Brain microvascular endothelial cell (primary cell): ENCODE results near the gene ZBTB4.

Experiments
- DNase-seq: peaks from one replicate; pipeline ENCODE4 v3.0.0-alpha.2; 2020
- H3K27ac ChIP-seq: fragments of 250-450 bp; sonication (Bioruptor Pico); 2 replicates; pipeline ENCODE4 v1.5.1; 2020; ENCODE audit warnings: mild to moderate bottlenecking, moderate library complexity
- H3K27me3 ChIP-seq: fragments of 250-450 bp; sonication (Bioruptor Pico); replicated peaks from 2 replicates; pipeline ENCODE4 v1.5.1; 2020; ENCODE audit warnings: mild to moderate bottlenecking
- H3K36me3 ChIP-seq: fragments of 250-450 bp; sonication (Bioruptor Pico); replicated peaks from 2 replicates; pipeline ENCODE4 v1.5.1; 2020; ENCODE audit warnings: mild to moderate bottlenecking
- H3K4me3 ChIP-seq: 2 replicates; pipeline ENCODE4 v1.5.1; 2011; ENCODE audit warnings: low read depth, mild to moderate bottlenecking, control low read depth, low read length, moderate library complexity
- CTCF ChIP-seq: IDR thresholded peaks from 2 replicates; pipeline ENCODE4 v1.5.1; 2011; ENCODE audit warnings: low read depth, mild to moderate bottlenecking, moderate library complexity, low read length, control low read depth, inconsistent platforms; ENCODE audit errors: missing control alignments
- in situ Hi-C: cut with HindIII; loops from 2 replicates; pipeline ENCODE4 v1.10.0; 2017; ENCODE audit warnings: low sequenced_read_pairs, low pct_ligation_motif_present

The ZBTB4 gene

DNA sequence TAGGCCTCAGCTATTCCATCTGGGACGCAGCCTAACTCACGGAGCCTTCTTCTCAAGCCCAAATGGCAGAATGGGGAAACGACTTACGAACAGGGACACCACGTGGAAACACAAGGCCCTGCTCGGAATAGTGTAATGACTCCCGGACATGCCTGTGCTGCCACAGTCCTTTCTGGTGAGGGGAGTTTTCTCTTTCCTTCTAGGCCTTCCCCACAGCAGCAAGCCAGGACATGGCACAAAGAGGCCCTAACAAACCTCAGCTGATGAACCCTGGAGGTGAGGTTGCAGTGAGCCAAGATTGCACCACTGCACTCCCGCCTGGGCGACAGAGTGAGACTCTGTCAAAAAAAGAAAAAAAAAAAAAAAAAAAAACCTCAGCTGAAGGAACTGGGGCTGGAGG is 15.3 kb downstream of the ZBTB4 start:
- TF ChIP-seq CTCF = no peak
- H3K27me3 ChIP-seq = no peaks in the 10 kb centered on the region
- peaks cover 21% of the 10 kb centered on the region for H3K36me3 ChIP-seq
- no peak for DNase-seq
- in situ Hi-C loops = no loop called here
- no peak overlapping the region for H3K4me3 ChIP-seq
- no peak overlapping the region for H3K27ac ChIP-seq

GRCh38 chr17:7463372-7463846 is 16.0 kb downstream of the ZBTB4 start:
- H3K4me3 ChIP-seq = no peak overlapping the region
- in situ Hi-C loops = no loop called here
- H3K27ac ChIP-seq = no peak overlapping the region
- H3K27me3 ChIP-seq = no peaks in the 10 kb centered on the region
- no peak for TF ChIP-seq CTCF
- no peak for DNase-seq
- H3K36me3 ChIP-seq = peaks cover 21% of the 10 kb centered on the region

GRCh38 chr17:7462474-7463371 is 16.7 kb downstream of the ZBTB4 start:
- Histone ChIP-seq H3K36me3 (peaks cover 21% of the 10 kb centered on the region), H3K4me3 (no peak overlapping the region), H3K27me3 (no peaks in the 10 kb centered on the region), H3K27ac (no peak overlapping the region)
- DNase-seq = no peak
- in situ Hi-C loops = no loop called here
- no peak for TF ChIP-seq CTCF

DNA sequence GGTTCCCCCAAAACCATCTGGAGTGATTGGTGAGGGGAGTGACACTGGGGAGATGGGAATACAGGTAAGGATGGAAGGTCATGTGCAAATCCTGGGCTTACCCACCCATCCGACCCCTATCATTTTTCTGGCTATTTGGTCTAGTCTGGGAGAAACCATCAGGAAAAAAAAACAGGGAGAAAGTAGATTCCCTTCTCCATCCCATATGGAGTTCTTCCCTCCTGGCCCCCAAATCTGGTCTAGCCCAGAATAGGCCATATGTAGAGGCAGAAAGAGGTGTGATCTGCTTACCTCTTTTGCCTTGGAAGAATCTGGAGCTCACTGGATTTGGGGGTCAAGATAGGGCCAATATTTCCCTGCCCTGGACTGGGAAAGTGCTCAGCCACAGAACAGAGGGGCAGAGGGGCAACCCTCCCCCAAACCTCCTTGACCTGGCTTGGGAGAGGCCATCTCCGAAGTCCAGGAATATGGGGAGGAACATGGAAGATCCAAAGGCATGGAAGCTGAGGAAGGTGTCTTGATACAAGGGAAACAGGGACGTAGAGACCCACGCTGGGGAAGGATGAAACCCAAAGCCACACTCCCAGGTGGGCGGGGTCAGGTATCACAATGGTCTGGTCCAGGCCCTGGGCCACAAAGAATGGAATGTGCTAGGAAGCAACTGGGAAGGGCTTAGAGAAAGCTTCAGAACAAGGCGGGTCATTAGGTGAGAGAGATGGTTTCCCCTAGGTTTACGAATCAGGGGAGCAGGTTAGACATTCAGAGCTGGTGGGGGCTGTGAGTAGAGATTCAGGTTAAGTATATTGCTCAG is 18.4 kb downstream of the ZBTB4 start:
- Histone ChIP-seq H3K27ac (no peak overlapping the region), H3K4me3 (no peak overlapping the region), H3K27me3 (no peaks in the 10 kb centered on the region), H3K36me3 (peaks cover 17% of the 10 kb centered on the region)
- in situ Hi-C loops = no loop called here
- TF ChIP-seq CTCF = no peak
- no peak for DNase-seq

- Histone ChIP-seq H3K36me3 (peaks cover 13% of the 10 kb centered on the region), H3K27me3 (no peaks in the 10 kb centered on the region), H3K27ac (no peak overlapping the region), H3K4me3 (no peak overlapping the region)
- DNase-seq = no peak
- TF ChIP-seq CTCF = no peak
- in situ Hi-C loops = no loop called here
These were observed 19.4 kb downstream of the ZBTB4 start for GRCh38 chr17:7459961-7460545.
